A549 (cell line): Measurements from ENCODE around the gene CPLANE2.

Source experiments
- FOSB ChIP-seq: fragments of 250-450 bp; sonication (Bioruptor Pico); IDR thresholded peaks from 2 replicates; pipeline ENCODE4 v1.5.0; 2020; ENCODE audit warnings: mild to moderate bottlenecking, moderate library complexity
- FOSL2 ChIP-seq, 2 experiments: fragments of 450-650 bp in 1 of 2; fragments of >200 bp in 1 of 2; sonication (Bioruptor Twin) in 1 of 2; formaldehyde crosslinking; IDR thresholded peaks; 2 replicates each; pipeline versions ENCODE4 v1.5.0 to v1.6.1; 2016 to 2020; ENCODE audit warnings: mild to moderate bottlenecking in 1 of 2, moderate library complexity in 1 of 2
- MYC ChIP-seq: IDR thresholded peaks from 2 replicates; pipeline ENCODE4 v1.6.1; 2012; ENCODE audit warnings: mild to moderate bottlenecking, inconsistent platforms, low read length, improper control_type of control experiment, borderline replicate concordance
- NR3C1 ChIP-seq: fragments of >200 bp; sonication (Bioruptor Twin); formaldehyde crosslinking; IDR thresholded peaks from 3 replicates; pipeline ENCODE4 v1.6.1; 2017
- RAD21 ChIP-seq, 2 experiments: fragments of >200 bp in 1 of 2; sonication (Bioruptor Twin) in 1 of 2; formaldehyde crosslinking in 1 of 2; IDR thresholded peaks in 1 of 2; conservative IDR thresholded peaks in 1 of 2; 2 replicates in 1 of 2; 3 replicates in 1 of 2; pipeline ENCODE4 v1.6.1; 2012 to 2018; ENCODE audit warnings: inconsistent platforms in 1 of 2
- RFX5 ChIP-seq: fragments of 450-650 bp; IDR thresholded peaks from 2 replicates; pipeline ENCODE4 v1.7.1; 2014; ENCODE audit warnings: antibody characterized with exemption, mild to moderate bottlenecking, moderate library complexity
- SMC3 ChIP-seq: fragments of >200 bp; sonication (Bioruptor Twin); formaldehyde crosslinking; IDR thresholded peaks from 3 replicates; pipeline ENCODE4 v1.6.1; 2018; ENCODE audit warnings: inconsistent platforms
- TF ChIP-seq, protein P1 (sequence below): fragments of 200-600 bp; sonication (generic); IDR thresholded peaks from 2 replicates; pipeline ENCODE4 v1.6.1; 2016; ENCODE audit warnings: antibody characterized with exemption, mild to moderate bottlenecking, moderate library complexity
- TF ChIP-seq, protein P2 (sequence below): fragments of >200 bp; sonication (Bioruptor Twin); formaldehyde crosslinking; IDR thresholded peaks from 3 replicates; pipeline ENCODE4 v1.5.1; 2016

DNA sequence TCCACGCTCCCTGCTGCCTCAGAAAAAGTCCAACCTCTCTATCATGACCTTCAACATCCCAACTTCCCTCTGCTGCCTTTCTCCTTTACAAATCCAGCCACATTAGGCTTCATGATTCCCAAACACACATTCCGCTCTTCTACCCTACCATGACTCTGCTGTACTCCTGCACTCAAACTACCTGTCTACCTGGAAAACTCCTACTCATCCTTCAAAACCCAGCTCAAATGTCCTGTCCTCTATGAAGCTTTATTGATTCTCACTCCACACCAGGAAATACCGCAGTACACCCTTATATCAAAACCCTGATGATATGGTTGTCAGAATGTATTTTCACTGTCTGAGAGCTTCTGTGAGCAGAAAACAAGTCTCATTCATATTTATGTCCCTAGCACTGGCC lies 33.4 kb downstream of the CPLANE2 start:
- TF ChIP-seq NR3C1 (no peak), SMC3 (no peak), MYC (no peak), RAD21 (conservative IDR thresholded peaks at IDR 0.05 in 1 of 2, IDR thresholded peaks at IDR 0.05 in 1 of 2) (no peak), RFX5 (no peak), FOSL2 (IDR thresholded peaks at IDR 0.05) (no peak), FOSL2 (CRISPR knock-in tag; IDR thresholded peaks at IDR 0.05) (no peak), FOSB (CRISPR knock-in tag) (no peak)
- TF ChIP-seq, protein P1, sequence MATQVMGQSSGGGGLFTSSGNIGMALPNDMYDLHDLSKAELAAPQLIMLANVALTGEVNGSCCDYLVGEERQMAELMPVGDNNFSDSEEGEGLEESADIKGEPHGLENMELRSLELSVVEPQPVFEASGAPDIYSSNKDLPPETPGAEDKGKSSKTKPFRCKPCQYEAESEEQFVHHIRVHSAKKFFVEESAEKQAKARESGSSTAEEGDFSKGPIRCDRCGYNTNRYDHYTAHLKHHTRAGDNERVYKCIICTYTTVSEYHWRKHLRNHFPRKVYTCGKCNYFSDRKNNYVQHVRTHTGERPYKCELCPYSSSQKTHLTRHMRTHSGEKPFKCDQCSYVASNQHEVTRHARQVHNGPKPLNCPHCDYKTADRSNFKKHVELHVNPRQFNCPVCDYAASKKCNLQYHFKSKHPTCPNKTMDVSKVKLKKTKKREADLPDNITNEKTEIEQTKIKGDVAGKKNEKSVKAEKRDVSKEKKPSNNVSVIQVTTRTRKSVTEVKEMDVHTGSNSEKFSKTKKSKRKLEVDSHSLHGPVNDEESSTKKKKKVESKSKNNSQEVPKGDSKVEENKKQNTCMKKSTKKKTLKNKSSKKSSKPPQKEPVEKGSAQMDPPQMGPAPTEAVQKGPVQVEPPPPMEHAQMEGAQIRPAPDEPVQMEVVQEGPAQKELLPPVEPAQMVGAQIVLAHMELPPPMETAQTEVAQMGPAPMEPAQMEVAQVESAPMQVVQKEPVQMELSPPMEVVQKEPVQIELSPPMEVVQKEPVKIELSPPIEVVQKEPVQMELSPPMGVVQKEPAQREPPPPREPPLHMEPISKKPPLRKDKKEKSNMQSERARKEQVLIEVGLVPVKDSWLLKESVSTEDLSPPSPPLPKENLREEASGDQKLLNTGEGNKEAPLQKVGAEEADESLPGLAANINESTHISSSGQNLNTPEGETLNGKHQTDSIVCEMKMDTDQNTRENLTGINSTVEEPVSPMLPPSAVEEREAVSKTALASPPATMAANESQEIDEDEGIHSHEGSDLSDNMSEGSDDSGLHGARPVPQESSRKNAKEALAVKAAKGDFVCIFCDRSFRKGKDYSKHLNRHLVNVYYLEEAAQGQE, result no peak
- TF ChIP-seq, protein P2, sequence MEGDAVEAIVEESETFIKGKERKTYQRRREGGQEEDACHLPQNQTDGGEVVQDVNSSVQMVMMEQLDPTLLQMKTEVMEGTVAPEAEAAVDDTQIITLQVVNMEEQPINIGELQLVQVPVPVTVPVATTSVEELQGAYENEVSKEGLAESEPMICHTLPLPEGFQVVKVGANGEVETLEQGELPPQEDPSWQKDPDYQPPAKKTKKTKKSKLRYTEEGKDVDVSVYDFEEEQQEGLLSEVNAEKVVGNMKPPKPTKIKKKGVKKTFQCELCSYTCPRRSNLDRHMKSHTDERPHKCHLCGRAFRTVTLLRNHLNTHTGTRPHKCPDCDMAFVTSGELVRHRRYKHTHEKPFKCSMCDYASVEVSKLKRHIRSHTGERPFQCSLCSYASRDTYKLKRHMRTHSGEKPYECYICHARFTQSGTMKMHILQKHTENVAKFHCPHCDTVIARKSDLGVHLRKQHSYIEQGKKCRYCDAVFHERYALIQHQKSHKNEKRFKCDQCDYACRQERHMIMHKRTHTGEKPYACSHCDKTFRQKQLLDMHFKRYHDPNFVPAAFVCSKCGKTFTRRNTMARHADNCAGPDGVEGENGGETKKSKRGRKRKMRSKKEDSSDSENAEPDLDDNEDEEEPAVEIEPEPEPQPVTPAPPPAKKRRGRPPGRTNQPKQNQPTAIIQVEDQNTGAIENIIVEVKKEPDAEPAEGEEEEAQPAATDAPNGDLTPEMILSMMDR, result no peak
